ENCODE data around the gene UNKL.
"Not testable (repeated sequence)": the region's sequence is repeated elsewhere in the genome, so short reads cannot be mapped to it uniquely, and the experiment has no call there.

Gene UNKL

DNA sequence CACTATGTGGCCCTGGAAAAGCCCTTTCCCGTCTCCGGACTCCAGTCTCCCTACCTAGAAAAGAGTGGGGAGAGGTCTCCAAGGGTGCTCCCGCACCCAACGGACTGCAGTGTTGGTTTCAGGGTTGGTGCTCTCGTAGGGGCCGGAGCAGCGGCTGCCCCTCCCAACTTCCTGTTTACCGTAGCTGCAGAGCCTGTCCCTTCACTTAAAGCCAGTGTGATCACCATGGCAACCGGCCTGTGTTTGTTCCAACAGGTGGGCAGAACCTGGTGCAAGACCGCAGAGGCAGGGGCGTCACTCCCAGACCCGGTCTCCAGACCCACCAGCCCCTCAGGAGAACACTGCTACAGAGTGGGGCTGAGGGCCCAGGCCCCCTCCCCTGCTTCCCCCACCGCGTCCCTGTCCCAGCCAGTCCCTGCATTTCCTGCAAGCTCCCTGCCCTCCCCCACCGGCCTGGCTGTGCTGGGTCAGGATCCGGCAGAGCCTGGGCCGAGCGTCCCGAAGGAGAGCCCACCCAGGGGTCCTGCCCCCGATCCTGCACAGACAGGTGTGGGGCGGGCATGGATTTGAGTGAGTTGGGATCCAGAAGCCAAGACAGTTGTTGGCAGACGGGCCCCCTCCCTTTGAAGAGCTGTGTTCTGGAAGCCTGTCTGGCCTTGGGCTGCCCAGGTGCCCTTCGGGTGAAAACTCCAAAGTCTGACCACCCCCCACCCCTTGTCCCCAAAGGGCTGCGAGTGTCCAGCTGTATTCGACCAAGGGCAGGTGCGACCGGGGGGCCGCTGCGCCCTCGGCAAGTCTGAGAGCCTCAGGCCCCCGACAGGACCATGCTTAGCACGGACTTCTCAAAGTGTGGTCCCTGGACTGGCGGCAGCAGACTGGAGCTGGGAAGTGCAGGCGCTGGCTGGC is 82.5 kb downstream of the UNKL start:
- in situ Hi-C loops (cut with HindIII; ENCODE audit: low sequenced_read_pairs), result no loop called here

- in situ Hi-C loops (cut with HindIII; ENCODE audit: low sequenced_read_pairs), result no loop called here
Measured at GRCh38 chr16:1330931-1331711, 83.4 kb downstream of the UNKL start.

DNA sequence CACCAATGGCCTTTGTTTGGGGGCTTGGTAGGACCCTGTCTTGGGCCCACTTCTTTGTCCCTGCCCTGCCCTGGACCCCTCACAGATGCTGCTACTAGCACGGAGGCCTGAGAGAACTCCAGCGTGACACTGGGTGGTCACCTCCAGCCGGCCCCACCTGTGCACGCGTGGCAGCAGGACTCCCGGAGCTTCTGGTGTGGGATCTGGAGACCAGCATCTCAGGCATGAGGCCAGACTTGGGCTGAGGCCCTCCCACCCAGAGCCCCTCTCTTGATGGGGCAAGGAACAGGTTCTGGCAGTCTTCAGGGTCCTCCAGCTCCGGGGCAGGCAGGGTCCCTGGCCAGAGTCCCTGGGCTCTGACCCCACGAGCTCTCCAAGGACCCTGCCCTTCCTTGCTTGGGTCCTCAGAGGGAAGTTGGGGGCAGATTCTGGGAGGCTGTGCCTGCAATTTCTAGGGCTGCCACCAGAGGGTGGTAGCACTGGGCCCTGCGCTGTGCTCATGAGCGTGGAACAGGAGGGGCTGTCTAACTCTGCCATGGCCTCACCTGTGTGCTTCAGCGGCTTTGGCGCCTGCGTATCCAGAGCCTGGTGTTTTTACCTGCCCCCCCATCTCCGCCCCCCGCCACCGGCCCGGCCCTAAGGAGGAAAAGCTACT is 84.1 kb downstream of the UNKL start:
- in situ Hi-C loops (cut with HindIII; ENCODE audit: low sequenced_read_pairs), result no loop called here

- in situ Hi-C loops (cut with HindIII; ENCODE audit: low sequenced_read_pairs), result not testable (repeated sequence)
Measured at GRCh38 chr16:1328961-1329360, 85.5 kb downstream of the UNKL start.

DNA sequence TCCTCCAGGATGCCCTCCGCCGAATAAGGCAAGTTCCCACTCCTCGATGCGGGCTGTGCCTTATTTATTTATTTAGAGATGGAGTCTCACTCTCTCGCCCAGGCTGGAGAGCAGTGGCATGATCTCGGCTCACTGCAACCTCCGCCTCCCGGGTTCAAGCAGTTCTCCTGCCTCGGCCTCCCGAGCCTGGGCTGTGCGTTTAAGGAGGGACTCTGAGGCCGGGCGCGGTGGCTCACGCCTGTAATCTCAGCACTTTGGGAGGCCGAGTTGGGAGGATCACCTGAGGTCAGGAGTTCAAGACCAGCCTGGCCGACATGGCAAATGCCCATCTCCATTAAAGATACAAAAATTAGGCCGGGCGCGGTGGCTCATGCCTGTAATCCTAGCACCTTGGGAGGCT is 86.4 kb downstream of the UNKL start:
- in situ Hi-C loops (cut with HindIII; ENCODE audit: low sequenced_read_pairs), result not testable (repeated sequence)

DNA sequence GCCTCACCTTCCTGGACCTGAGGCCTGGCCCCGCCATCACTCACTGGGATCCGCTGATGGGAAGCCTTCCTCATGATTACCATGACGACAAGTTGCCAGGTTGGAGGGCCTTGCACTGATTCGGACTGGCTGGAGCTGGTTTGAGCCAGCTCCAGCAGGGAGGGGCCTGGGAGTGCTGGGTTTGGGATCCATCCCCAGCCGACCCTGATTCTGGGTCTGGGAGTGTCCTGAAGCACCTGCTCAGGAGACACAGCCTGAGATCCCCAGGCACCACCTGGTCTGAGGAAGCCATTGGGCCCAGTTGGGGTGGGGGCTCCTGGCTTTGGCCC is 86.9 kb downstream of the UNKL start:
- in situ Hi-C loops (cut with HindIII; ENCODE audit: low sequenced_read_pairs), result no loop called here

DNA sequence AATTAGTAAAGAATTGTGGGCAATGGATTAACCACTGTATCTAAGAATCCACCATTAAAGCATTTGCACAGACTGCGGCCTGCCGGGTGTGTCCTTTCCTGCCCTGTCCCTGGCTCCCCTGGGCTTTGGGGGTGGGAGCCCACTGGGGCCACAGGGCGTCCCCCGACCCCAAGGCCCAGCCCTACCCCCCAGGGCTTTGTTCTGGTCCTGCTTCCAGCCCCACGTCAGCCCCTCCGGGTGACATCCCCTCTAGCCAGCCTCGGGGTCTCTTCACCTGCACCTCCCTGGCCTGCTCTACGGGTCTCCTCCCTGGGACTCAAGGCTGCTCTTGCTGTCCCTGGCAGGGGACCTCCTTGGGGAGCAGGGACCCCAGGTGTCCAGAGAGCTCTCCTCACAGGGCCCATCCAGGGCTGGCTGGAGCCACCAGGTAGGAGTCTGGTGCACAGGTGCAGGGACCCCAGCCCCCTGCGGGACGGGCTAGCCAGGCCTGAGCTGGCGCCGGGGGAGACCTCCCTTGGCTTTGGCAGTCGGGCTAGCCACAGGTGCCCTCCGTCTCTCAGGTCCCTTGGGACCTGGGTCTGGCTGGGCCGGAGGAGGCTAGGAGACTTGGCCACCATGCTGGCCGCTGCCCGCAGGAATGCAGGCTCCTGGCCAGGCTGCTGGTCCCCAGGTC is 87.4 kb downstream of the UNKL start:
- in situ Hi-C loops (cut with HindIII; ENCODE audit: low sequenced_read_pairs), result no loop called here

- in situ Hi-C loops (cut with HindIII; ENCODE audit: low sequenced_read_pairs), result no loop called here
Measured at GRCh38 chr16:1326391-1326790, 88.1 kb downstream of the UNKL start.

DNA sequence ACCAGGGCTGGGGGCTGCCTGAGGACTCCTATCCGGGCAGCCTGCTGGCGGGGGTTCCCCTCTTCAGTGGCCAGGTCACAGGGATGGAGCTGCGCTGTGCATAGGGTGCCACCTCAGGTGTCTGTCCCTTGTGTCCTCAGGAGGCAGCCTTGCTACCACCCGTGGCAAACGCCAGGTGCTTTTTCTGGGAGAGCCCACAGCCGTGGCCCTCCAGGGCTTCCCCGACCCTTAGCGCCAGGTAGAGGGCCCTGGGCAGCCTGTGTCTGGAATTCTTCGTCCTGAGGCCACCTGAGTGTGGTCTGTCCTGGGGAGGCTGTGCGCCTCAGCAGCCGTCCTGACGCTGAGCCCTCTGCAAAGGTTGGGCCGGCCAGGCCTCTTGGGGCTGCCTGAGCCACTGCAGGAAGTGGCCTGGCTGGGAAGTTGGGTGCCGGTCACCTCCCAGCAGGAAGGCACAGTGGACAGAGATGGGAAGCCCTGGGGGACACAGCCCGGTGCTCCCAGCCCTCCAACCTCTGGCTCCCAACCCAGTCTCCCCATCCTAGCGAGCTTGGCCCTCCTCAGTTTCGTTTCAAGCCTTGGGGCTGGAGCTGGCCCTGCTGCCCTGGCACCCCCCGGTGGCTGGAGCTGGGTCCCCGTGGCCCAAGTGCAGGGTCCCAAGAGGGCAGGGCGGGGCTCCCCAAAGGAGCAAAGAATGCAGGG is 88.7 kb downstream of the UNKL start:
- in situ Hi-C loops (cut with HindIII; ENCODE audit: low sequenced_read_pairs), result no loop called here

GRCh38 chr16:1325261-1325660 is 89.2 kb downstream of the UNKL start:
- in situ Hi-C loops (cut with HindIII; ENCODE audit: low sequenced_read_pairs), result no loop called here

GRCh38 chr16:1324286-1324826 is 90.1 kb downstream of the UNKL start:
- in situ Hi-C loops (cut with HindIII; ENCODE audit: low sequenced_read_pairs), result no loop called here

- in situ Hi-C loops (cut with HindIII; ENCODE audit: low sequenced_read_pairs), result no loop called here
Measured at GRCh38 chr16:1323296-1324239, 90.9 kb downstream of the UNKL start.

GRCh38 chr16:1322407-1322806 is 92.1 kb downstream of the UNKL start:
- in situ Hi-C loops (cut with HindIII; ENCODE audit: low sequenced_read_pairs), result no loop called here

DNA sequence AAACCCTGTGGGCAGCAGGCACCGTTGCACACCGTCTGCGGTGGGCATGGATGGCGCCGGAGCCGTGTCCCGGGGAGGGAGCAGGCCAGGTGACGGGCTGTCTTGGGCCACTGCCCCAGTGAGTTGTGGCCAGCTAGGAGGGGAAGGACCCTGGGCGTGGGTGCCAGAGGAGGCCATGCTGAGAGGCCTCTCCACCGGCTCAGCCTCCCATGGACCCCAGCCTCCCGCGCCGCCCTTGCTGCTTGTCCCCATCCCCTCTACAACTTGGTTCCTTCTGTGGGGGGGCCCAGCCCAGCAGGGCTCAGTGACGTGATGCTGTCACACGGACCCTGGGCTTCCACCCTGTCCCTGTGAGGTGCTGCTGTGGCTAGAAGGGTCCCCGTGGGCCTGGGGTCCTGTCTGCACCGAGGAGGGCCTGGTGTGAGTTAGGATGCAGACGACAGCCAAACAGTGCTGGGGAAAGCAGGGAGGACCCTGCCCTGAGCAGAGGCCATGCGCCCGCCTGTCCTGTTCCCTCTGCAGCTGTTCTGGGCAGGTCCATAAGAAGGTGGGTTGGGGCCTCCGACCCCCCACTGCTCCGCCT is 93.8 kb downstream of the UNKL start:
- in situ Hi-C loops (cut with HindIII; ENCODE audit: low sequenced_read_pairs), result no loop called here

DNA sequence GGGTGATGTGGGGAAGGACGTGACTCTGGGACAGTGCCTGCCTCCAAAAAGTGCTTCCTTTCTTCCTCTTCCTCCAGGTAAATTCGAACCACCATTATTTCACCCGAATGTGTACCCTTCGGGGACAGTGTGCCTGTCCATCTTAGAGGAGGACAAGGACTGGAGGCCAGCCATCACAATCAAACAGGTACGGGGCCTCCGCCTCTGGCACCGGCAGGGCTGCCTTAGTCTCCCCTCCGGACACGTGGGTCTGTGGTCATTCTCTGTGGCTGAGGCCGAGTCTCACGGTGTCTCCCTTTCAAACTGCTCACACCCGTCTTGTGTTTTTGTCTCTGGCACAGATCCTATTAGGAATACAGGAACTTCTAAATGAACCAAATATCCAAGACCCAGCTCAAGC is 94.4 kb downstream of the UNKL start:
- in situ Hi-C loops (cut with HindIII; ENCODE audit: low sequenced_read_pairs), result no loop called here

DNA sequence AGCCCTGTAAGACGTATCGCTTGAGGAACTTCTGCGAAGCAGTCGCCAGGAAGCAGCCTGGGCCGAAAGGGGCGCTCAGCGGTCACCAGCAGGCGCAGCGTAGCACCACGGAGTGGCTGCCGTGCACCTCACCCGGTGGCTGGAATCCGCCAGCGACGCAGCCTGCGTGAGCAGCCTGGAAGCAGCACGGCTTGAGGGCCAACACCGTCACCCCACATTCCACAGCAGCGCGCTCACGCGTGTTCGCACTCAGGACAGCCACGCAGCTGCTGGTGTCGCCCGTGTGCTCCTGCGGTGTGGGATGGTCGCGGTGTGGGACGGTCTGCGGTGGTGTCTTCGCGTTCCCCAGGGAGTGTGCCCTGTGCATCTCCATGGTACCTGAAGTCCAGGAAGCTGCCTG is 95.5 kb downstream of the UNKL start:
- in situ Hi-C loops (cut with HindIII; ENCODE audit: low sequenced_read_pairs), result no loop called here

DNA sequence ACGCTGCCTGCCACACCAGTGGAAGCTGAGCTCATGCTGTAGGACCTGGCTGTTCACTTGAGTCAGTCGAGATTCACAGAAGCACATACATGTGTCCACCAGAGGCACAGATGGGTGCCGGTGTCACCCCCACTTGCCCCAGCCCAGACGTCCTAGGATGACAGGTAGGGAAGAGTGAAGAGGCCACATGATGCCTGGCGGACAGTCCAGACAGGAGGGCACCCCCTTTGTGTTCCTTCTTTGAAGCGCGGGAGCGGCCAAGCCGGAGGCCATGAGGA is 96.3 kb downstream of the UNKL start:
- in situ Hi-C loops (cut with HindIII; ENCODE audit: low sequenced_read_pairs), result no loop called here

DNA sequence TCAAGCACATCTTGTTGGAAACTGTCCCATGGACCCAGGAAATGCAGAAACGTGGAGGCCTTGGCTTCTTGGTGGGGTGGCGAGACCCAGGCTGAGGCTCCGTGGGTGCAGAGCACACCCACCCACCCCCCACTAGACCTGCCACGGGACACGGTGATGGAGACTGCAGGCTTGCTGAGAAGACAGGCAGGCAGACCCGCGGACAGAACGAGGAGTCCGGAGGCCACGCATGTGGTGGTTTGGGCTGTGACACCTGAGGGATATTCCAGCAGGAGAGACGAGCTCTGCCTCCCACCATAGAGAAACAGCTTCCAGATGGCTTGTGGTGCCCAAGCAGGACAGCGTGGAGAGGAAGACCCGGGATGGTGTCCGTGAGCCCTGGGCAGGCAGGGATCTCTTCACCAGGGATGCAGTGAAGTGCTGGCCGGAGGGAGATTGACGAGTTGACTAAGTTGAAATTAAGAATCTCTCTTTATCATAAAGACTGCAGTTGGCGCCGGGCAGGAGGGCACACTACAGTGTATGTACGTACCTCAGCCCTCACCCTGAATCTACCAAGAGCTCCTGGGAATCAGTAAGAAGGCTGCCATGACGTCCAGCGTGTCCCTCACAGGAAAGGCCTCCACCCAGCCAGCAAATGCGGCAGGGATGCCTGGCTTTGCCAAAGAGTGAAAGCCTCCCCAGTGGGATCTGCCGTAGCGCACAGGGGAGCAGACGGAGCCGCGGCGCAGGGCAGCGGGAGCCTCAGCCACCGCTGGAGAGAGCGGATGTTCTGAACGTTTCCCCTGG is 96.8 kb downstream of the UNKL start:
- in situ Hi-C loops (cut with HindIII; ENCODE audit: low sequenced_read_pairs), result no loop called here

All from endothelial cell of hepatic sinusoid (primary cell).